ENCODE results near the gene SMYD3. TPM values are rescaled to one million over a fixed set of nuclear protein-coding genes. Genes with fewer than 3 reads are reported as not detected.

Gene SMYD3
- total RNA-seq, 1 experiment from 2014 or later, result 25.5 TPM

DNA sequence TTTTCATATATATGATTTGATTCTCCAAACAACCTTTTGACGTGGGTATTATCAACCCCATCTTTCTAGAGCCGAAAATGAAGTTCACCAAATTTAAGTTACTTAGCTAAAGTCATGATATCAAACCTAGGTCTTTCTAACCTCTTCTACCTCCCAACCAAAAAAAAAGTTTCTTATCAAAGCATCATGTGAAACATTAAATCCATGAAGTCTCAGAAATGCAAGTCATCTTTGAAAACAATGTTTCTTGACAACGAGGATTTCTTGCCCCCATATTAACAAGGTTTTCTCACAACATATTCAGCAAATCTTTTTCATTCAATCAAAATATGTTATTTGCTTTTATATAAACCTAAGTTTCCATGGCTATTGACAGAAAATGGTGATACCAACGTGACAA lies 306.3 kb downstream of the SMYD3 start:
- H3K9ac ChIP-seq (ENCODE audit: extremely low read depth, insufficient read length, low read length), result no peak overlapping the region
- no peaks in the 10 kb centered on the region for H3K36me3 Mint-ChIP-seq (ENCODE audit: insufficient read depth in 1 of 3, low read depth in 3 of 3)
- WGBS (ENCODE audit: extremely low coverage, insufficient read length, low lambda C conversion rate), result no CpG with 5 or more reads among the region's 4 CpGs
- no peak overlapping the region for H3K18ac ChIP-seq (ENCODE audit: insufficient read length, low read depth, low read length)
- no peaks in the 10 kb centered on the region for H3K79me2 ChIP-seq (ENCODE audit: insufficient read depth, low read length)
- no peaks in the 10 kb centered on the region for H3K23me2 ChIP-seq (ENCODE audit: insufficient read length, low read depth, low read length, poor library complexity, severe bottlenecking)
- H3K4me1 Mint-ChIP-seq, result peaks cover 6 to 9% of the 10 kb centered on the region in 2 experiments
- H3K27me3 ChIP-seq (ENCODE audit: insufficient read depth, low read length), result no peaks in the 10 kb centered on the region
- no peak overlapping the region for H3T11ph ChIP-seq (ENCODE audit: low read length)
- no peaks in the 10 kb centered on the region for H3K27me3 Mint-ChIP-seq (ENCODE audit: low read depth)
- no peak overlapping the region for H3K56ac ChIP-seq (ENCODE audit: insufficient read length, low read depth, low read length)
- no peaks in the 10 kb centered on the region for H3K9me3 ChIP-seq (ENCODE audit: control insufficient read depth, low read depth, low read length)
- no peak overlapping the region for H2BK5ac ChIP-seq (ENCODE audit: insufficient read length, low read length)
- H3K9me3 Mint-ChIP-seq, result no peaks in the 10 kb centered on the region
- H3K23ac ChIP-seq (ENCODE audit: insufficient read length, low read depth, low read length), result no peak overlapping the region
- no peak overlapping the region for H2BK20ac ChIP-seq (ENCODE audit: low read depth, low read length, poor library complexity, severe bottlenecking)
- no peak overlapping the region for H3K4me3 Mint-ChIP-seq
- no peak overlapping the region for H2AFZ ChIP-seq (ENCODE audit: low read length)
- H3K4ac ChIP-seq (ENCODE audit: low read depth, low read length), result no peak overlapping the region
- TF ChIP-seq, protein P1, sequence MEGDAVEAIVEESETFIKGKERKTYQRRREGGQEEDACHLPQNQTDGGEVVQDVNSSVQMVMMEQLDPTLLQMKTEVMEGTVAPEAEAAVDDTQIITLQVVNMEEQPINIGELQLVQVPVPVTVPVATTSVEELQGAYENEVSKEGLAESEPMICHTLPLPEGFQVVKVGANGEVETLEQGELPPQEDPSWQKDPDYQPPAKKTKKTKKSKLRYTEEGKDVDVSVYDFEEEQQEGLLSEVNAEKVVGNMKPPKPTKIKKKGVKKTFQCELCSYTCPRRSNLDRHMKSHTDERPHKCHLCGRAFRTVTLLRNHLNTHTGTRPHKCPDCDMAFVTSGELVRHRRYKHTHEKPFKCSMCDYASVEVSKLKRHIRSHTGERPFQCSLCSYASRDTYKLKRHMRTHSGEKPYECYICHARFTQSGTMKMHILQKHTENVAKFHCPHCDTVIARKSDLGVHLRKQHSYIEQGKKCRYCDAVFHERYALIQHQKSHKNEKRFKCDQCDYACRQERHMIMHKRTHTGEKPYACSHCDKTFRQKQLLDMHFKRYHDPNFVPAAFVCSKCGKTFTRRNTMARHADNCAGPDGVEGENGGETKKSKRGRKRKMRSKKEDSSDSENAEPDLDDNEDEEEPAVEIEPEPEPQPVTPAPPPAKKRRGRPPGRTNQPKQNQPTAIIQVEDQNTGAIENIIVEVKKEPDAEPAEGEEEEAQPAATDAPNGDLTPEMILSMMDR (conservative IDR thresholded peaks at IDR 0.05), result no peak
- H2BK120ac ChIP-seq (ENCODE audit: low read depth, low read length, poor library complexity, severe bottlenecking), result no peak overlapping the region
- H3K14ac ChIP-seq (ENCODE audit: insufficient read depth, low read length), result no peak overlapping the region
- no peak overlapping the region for H4K8ac ChIP-seq (replicated peaks; ENCODE audit: insufficient read length, low read depth, low read length)
- no peaks in the 10 kb centered on the region for H3K79me1 ChIP-seq (ENCODE audit: insufficient read depth, low read depth, low read length, poor library complexity, severe bottlenecking)
- no peaks in the 10 kb centered on the region for H3K4me1 ChIP-seq (ENCODE audit: insufficient read depth, low read length)
- H3K4me2 ChIP-seq (ENCODE audit: insufficient read depth, insufficient read length, low read length), result no peak overlapping the region
- H4K91ac ChIP-seq (ENCODE audit: insufficient read length, low read depth, low read length), result no peak overlapping the region
- no peak overlapping the region for H2BK12ac ChIP-seq (ENCODE audit: insufficient read length, low read depth, low read length)
- H4K5ac ChIP-seq (ENCODE audit: insufficient read length, low read depth, low read length), result no peak overlapping the region
- DNase-seq, result no peak
- no peak overlapping the region for H3K27ac Mint-ChIP-seq
- H2BK15ac ChIP-seq (ENCODE audit: low read depth, low read length), result no peak overlapping the region
- no peak overlapping the region for H3K27ac ChIP-seq (ENCODE audit: insufficient read length, low read depth, low read length)
- H4K20me1 ChIP-seq (ENCODE audit: control insufficient read depth, insufficient read depth, insufficient read length), result no peaks in the 10 kb centered on the region
- no peak overlapping the region for H2AK5ac ChIP-seq (ENCODE audit: insufficient read length, low read length)

All from H9 (cell line).